GM12878 (cell line): ENCODE results near the gene MEF2D.

Experiments
- BACH1 ChIP-seq: fragments of 450-650 bp; IDR thresholded peaks from 2 replicates; pipeline ENCODE4 v1.6.1; 2017; ENCODE audit warnings: mild to moderate bottlenecking, borderline replicate concordance
- ETV6 ChIP-seq, 2 experiments: fragments of 450-650 bp in 1 of 2; IDR thresholded peaks in 1 of 2; conservative IDR thresholded peaks in 1 of 2; 2 replicates each; pipeline ENCODE4 v1.6.1; 2014; ENCODE audit warnings: antibody characterized with exemption in 1 of 2, borderline replicate concordance in 1 of 2, low read depth in 1 of 2, mild to moderate bottlenecking in 1 of 2, moderate library complexity in 1 of 2
- EZH2 ChIP-seq: IDR thresholded peaks from 2 replicates; pipeline ENCODE4 v1.6.1; 2012; ENCODE audit warnings: low read depth, mild to moderate bottlenecking, control low read depth, inconsistent platforms, low read length, borderline replicate concordance; ENCODE audit not compliant: control insufficient read depth
- POLR2A ChIP-seq: IDR thresholded peaks from 2 replicates; pipeline ENCODE4 v1.6.1; 2011; ENCODE audit warnings: low read depth, mild to moderate bottlenecking, low read length
- POLR2AphosphoS5 ChIP-seq: IDR thresholded peaks from 2 replicates; pipeline ENCODE4 v1.6.1; 2011; ENCODE audit warnings: mild to moderate bottlenecking, low read length, inconsistent platforms
- SREBF1 ChIP-seq: IDR thresholded peaks from 2 replicates; pipeline ENCODE4 v1.6.1; 2012; ENCODE audit warnings: mild to moderate bottlenecking, low read length
- SRF ChIP-seq, 2 experiments: IDR thresholded peaks; 2 replicates each; pipeline ENCODE4 v1.6.1; 2011; ENCODE audit warnings: low read depth in 2 of 2, low read length in 2 of 2, mild to moderate bottlenecking in 1 of 2, moderate library complexity in 1 of 2
- YY1 ChIP-seq: IDR thresholded peaks from 2 replicates; pipeline ENCODE4 v1.6.1; 2011; ENCODE audit warnings: low read depth, mild to moderate bottlenecking, low read length
- TF ChIP-seq, protein P1 (sequence below), 3 experiments: IDR thresholded peaks in 2 of 3; conservative IDR thresholded peaks in 1 of 3; 2 replicates each; pipeline ENCODE4 v1.5.1; 2011; ENCODE audit warnings: low read depth in 3 of 3, low read length in 3 of 3, mild to moderate bottlenecking in 3 of 3, control low read depth in 2 of 3, moderate library complexity in 2 of 3, inconsistent platforms in 1 of 3, mixed read lengths in 1 of 3; ENCODE audit not compliant: control insufficient read depth in 2 of 3, insufficient read depth in 1 of 3; ENCODE audit errors: extremely low read depth in 1 of 3
- TF ChIP-seq, protein P2 (sequence below): IDR thresholded peaks from 2 replicates; pipeline ENCODE4 v1.6.1; 2012; ENCODE audit warnings: improper control_type of control experiment, low read depth, low read length; ENCODE audit not compliant: insufficient replicate concordance

DNA sequence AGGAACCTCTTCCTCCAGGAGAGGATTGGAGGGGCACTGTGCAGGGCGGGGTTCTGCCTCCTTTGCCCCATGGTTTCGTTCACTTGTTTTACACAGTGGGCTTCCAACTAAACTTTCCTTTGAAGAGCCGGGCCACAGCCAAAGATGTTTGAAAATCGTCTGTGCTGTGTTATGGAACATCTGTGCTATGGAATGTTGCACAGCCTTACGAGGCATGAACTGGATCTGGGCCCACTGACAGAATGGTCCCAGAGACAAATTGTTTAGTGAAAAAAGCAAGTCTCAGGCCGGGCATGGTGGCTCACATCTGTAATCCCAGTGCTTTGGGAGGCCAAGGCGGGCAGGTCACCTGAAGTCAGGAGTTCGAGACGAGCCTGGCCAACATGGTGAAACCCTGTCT, 12.6 kb upstream of the MEF2D start:
- TF ChIP-seq, protein P1, sequence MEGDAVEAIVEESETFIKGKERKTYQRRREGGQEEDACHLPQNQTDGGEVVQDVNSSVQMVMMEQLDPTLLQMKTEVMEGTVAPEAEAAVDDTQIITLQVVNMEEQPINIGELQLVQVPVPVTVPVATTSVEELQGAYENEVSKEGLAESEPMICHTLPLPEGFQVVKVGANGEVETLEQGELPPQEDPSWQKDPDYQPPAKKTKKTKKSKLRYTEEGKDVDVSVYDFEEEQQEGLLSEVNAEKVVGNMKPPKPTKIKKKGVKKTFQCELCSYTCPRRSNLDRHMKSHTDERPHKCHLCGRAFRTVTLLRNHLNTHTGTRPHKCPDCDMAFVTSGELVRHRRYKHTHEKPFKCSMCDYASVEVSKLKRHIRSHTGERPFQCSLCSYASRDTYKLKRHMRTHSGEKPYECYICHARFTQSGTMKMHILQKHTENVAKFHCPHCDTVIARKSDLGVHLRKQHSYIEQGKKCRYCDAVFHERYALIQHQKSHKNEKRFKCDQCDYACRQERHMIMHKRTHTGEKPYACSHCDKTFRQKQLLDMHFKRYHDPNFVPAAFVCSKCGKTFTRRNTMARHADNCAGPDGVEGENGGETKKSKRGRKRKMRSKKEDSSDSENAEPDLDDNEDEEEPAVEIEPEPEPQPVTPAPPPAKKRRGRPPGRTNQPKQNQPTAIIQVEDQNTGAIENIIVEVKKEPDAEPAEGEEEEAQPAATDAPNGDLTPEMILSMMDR (IDR thresholded peaks at IDR 0.05 in 2 of 3, conservative IDR thresholded peaks at IDR 0.05 in 1 of 3; ENCODE audit: control insufficient read depth in 2 of 3, extremely low read depth in 1 of 3, insufficient read depth in 1 of 3, low read depth in 3 of 3, low read length in 3 of 3): no peak
- TF ChIP-seq POLR2A (no peak), BACH1 (no peak), ETV6 (conservative IDR thresholded peaks at IDR 0.05 in 1 of 2, IDR thresholded peaks at IDR 0.05 in 1 of 2; ENCODE audit: borderline replicate concordance in 1 of 2, low read depth in 1 of 2) (no peak), SRF (IDR thresholded peaks at IDR 0.05; ENCODE audit: low read depth in 2 of 2, low read length in 2 of 2) (no peak), POLR2AphosphoS5 (no peak), YY1 (no peak), SREBF1 (no peak), EZH2 (no peak)
- TF ChIP-seq, protein P2, sequence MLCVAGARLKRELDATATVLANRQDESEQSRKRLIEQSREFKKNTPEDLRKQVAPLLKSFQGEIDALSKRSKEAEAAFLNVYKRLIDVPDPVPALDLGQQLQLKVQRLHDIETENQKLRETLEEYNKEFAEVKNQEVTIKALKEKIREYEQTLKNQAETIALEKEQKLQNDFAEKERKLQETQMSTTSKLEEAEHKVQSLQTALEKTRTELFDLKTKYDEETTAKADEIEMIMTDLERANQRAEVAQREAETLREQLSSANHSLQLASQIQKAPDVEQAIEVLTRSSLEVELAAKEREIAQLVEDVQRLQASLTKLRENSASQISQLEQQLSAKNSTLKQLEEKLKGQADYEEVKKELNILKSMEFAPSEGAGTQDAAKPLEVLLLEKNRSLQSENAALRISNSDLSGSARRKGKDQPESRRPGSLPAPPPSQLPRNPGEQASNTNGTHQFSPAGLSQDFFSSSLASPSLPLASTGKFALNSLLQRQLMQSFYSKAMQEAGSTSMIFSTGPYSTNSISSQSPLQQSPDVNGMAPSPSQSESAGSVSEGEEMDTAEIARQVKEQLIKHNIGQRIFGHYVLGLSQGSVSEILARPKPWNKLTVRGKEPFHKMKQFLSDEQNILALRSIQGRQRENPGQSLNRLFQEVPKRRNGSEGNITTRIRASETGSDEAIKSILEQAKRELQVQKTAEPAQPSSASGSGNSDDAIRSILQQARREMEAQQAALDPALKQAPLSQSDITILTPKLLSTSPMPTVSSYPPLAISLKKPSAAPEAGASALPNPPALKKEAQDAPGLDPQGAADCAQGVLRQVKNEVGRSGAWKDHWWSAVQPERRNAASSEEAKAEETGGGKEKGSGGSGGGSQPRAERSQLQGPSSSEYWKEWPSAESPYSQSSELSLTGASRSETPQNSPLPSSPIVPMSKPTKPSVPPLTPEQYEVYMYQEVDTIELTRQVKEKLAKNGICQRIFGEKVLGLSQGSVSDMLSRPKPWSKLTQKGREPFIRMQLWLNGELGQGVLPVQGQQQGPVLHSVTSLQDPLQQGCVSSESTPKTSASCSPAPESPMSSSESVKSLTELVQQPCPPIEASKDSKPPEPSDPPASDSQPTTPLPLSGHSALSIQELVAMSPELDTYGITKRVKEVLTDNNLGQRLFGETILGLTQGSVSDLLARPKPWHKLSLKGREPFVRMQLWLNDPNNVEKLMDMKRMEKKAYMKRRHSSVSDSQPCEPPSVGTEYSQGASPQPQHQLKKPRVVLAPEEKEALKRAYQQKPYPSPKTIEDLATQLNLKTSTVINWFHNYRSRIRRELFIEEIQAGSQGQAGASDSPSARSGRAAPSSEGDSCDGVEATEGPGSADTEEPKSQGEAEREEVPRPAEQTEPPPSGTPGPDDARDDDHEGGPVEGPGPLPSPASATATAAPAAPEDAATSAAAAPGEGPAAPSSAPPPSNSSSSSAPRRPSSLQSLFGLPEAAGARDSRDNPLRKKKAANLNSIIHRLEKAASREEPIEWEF: no peak
